ENCODE data around the gene TOR1A.

DNA sequence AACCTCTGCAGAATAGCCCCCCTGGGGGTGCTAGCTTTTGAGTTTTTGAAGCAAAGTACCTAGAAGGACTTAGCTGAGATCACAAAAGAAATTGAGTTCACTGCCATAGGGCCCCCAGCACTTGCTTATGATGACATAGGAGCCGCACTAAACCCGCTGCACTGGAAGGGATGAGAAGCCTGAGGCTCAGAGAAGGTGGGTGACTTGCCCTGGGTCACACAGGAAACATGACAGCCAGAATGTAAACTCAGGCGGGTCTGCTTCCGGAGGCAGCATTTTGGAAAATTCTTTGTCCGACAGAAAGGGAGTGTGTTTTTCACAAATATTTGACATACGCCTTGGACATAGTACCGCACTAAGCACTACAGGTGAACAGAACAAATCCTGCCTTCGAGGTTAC is 29.4 kb downstream of the TOR1A start:
- TF ChIP-seq CTCF (conservative IDR thresholded peaks at IDR 0.05; ENCODE audit: low read depth, low read length): no peak
- no peak for TF ChIP-seq EZH2phosphoT487 (IDR thresholded peaks at IDR 0.05; ENCODE audit: borderline replicate concordance, low read length)

All from PC-3 (cell line).